Activated gamma-delta T cell treated with Interleukin-2 at 50 U/mL for 16 hours (primary cell): ENCODE data around the gene NTS.

ENCODE experiments used
- DNase-seq: peaks from one replicate; pipeline ENCODE4 v3.0.0-alpha.2; 2020

The NTS gene, protein sequence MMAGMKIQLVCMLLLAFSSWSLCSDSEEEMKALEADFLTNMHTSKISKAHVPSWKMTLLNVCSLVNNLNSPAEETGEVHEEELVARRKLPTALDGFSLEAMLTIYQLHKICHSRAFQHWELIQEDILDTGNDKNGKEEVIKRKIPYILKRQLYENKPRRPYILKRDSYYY

DNA sequence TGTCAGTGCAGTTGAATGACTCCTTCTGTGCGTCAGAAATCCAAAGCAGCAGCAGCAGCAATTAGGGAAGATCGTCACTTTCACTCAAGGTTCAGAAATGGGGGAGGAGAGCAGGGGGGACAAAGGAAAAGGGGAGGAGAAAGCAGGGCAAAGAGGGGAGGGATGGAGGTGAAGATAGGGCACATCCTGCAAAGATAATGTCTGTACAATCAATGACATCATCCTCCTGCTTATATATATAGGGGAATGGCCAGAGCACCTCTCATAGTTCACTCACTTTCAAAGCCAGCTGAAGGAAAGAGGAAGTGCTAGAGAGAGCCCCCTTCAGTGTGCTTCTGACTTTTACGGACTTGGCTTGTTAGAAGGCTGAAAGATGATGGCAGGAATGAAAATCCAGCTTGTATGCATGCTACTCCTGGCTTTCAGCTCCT, at the start of gene NTS:
Gene NTS, plus strand, starts transcription at position 265 of the 431 bp plus-strand sequence. Its CDS starts 109 bp downstream, at position 374.
- no peak for DNase-seq

DNA sequence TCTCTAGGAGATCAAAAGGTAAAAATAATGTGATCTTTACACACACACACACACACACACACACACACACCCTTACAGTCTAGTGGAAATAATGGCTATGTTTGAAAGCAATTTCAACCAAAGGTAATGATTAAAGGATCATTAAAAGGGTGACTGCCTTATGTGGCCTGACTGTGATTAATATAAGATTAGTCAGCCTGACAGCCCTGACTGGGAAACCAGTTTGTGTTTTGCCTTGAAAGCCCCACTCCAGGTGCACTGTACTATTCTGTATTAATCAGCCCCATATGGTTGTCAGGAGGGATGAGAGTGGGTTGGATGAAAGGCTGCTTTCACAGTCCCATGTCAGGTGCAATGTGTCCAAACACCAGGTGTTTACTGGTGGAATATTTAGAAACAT, 48.3 kb upstream of the NTS start:
- DNase-seq = no peak

DNA sequence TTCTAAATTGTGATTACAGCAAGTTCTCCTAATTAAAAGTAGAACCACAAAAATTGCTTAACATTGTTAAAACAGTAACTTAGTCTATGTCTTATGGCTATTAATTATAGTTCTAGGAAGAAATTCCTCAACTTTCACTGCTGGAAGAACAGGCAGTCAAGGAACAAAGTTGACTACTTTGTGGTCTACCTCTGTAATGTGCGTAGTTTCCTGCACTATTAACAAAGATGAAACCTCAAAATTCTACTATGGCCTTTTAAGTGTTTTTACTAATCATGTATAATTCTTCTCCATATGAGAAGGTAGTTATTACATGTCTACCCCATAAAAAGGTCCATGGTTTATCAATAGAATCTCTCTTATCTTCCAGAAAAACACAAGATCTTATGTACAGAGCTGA, 45.5 kb upstream of the NTS start:
- DNase-seq = no peak

DNA sequence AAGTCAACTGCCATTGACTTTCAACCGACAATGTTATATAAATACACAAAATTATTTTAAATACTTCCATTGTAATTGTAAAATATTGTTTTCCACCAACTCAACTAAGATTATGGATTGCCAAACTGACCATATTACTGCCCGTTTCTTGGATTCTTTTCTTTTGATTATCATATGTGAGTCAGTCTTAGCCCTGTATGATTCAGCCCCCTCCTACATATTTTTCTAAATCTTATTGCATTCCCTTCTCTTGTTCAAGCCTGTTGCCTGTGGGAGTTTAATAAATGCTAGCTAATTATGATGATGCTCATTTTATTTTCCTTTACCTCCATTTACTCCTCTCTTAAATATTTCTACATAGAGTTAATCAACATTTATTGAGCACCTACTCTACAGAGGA, 44.7 kb upstream of the NTS start:
- DNase-seq = no peak

DNA sequence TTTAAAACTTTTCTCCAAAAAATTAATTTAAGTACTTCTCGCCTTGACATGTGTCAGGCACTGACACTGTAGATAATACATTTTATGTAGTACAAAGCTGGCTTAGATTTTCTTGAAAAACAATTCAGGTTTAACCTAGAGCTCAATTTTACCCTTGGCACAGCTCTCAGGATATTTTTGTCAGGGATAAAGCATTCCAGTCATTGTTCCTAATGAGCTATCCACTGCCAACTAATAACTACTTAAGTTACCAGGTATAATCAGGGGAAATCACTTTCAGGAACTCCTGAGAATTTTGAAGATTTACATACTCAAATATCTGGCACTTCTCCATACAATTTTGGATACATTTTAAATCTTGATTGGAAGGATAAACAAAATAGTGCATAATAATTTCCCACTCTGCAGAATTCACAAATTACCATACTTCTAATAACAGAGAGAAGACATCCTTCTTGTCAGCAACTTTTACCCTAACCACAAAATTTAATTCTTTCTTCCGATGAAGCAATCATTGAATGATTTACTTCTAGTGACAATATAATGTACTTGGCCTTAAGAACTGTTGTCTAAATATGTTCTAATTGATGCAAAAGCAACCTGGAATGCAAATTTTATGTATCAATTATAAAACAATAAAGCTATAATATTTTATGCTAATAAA, 42.6 kb upstream of the NTS start:
- DNase-seq = no peak

DNA sequence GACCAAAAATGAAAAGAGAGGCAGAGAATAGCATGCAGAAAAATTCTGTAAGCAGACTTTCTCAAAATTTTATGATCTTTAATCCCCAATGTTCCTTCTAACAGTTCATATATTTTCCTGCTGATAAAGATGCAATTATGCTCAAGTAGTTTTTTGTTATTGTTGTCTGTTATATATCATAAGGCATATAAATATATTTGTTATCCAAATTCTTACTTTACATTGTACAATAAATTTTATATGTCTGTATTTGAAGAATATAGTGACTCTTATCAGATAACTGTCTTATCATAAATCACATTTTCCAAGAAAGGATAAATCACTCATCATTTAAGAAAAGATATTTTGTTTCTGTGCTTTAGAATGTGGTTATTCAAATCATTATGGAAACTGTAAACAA, 40.5 kb upstream of the NTS start:
- DNase-seq = no peak

DNA sequence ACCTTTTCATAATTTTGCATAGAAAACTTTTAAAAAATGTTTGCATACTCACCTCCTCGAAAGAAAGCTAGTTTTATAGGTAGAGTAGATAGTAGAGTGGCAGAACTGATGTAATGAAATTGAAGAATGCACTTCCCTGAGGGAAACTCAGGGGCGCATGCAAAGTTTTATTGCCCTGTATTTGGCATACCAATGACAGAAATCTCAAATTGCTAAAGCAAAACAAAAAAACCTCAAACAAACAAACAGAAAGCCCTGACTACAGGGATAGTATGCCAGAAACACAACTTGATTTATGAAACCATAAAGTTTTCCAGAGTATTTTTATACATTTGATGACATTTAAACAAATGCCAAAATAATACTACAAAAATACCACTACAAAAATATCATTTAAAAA, 39.7 kb upstream of the NTS start:
- no peak for DNase-seq

DNA sequence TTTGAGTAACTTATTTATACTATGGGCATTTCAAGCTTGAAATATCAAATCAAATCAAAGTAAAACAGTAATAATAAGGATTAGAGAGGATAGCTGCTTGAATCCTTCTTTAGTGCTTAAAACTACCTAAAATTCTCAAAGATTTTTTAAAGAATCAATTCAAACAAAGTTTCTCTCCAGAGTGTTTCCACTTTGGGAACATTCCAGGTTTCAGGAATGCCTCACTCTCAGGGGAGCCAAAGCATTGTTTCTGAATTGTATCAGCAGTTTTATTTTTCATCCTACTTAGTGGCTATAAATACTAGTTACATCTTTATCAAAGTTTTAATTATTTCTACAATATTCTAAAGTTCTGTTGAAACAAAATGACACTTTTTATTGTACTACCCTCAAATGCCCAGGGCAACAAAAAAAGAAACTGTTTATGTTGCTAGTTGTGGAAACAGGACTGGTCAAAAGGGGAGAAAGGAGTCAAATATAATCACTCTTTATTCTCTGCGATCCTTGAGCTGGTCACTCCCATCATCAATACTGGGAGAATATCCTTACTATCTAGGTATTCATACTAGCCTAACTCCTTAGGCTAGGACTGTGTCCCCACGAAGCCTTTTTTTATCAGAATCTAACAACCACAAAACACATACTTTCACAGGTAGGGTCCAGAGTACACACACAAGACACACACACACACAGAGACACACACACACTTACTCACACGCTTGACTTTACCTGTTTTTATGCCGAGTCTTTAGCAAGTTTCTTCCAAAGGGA, 38.5 kb upstream of the NTS start:
- no peak for DNase-seq

DNA sequence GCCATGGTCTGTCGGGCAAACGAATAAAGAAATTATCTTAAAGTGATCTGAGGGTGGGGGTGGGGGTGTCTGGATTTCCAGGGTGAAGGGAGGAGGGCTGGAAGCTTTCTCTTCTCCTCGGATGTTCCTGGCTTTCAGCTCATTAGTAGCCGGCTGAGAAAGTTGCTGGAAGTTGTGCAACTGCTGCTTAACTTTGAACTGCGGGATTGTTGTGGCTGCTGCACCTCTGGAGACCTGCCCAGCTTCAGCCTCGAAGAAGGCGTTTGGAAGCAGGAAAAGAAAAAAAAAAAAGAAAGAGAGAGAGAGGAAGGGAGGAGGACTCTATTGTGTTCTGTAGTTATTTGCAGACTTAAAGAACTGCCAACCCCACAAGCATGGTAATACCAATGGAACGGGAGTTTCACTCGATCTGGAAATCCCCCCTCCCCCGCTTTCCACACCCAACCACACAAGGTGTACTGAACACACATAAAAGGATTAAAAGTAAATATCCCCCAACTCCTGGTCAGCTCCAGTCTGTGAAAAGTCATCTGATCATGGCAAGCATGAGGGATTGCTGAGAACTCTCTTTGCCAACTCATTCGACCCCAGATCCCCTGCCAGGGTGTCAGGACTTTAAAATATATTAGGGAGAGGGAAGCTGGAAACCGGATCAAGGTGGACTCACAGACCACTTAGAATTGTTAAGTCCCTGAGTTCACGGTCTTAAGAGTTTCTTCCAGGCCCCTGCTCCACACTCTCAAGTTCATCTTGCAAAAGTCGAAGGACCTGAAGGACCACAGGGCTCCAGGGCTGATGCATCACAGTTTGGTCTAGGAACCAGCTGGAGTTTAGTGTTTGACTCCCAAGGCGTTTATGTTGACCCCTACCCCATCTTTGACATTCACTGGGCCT, 37.7 kb upstream of the NTS start, which contains the start of gene RASSF9:
Gene RASSF9, minus strand, starts transcription at position 213 of the 894 bp plus-strand sequence. Its CDS starts 208 bp downstream, at position 5.
- no peak for DNase-seq

DNA sequence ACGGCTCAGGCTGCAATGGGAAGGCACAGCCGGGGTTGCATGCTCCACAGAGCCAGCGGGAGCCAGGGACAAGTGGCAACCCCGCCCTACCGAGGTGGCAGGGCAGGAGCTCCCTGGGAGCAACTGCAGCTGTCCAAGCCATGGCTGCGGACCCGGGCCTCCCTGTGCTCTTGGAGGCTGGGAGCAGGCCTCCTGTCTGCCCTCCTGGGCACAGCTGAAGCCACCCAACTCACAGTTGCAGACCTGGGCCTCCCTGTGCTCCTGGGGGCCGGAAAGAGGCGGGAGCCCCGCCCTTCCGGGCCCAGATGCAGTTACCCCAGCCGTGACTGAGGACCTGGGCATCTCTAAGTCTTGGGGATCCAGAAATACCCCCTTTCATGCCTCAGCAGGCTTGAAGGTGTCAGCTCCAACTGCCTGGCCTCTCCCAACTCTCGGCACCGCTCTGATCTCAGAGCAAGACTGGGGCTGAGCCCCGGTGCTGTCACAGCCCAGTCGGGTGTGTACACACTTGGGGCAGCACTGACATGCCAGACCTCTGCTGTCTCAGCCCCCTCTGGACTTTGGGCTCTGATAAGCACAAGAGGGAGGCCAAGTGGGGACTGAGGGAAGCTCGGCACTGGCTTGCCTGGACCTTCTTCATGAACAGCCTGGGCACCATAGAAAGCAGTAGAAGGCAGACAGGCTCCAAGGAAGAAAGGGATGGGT, 30.3 kb upstream of the NTS start:
- DNase-seq = no peak

DNA sequence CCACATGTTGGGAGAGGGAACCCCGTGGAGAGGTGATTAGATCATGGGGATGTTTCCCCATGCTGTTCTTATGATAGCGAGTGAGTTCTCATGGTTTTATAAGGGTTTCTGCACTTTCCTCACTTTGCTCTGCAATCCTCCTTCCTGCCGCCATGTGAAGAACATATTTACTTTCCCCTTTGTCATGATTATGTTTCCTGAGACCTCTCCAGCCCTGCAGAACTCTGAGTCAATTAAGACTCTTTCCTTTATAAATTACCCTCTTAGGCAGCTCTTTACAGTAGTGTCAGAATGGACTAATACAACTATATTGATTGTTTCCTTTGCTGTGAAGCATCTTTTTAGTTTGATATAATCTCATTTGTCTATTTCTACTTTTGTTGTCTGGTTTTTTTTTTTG, 24.8 kb upstream of the NTS start:
- DNase-seq = no peak

DNA sequence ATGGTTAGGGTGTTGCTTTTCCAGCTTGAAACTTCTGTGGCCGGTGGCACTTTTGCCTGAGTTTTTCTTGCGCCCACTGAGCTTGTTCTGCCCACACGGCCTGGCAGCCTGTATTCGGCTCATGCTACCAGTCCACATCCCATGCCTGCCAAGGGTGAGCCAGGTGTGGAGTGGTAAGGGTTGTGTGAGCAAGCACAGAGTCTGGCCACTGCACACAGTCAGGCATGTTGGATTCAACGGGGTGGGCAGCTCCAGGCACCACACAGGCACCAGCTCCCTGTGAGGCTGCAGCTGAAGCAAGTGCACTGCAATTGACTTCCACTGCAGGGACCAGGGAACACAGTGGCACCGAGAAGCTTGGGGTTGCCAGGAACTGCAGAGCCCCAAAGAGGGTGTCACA, 18.8 kb upstream of the NTS start:
- no peak for DNase-seq

DNA sequence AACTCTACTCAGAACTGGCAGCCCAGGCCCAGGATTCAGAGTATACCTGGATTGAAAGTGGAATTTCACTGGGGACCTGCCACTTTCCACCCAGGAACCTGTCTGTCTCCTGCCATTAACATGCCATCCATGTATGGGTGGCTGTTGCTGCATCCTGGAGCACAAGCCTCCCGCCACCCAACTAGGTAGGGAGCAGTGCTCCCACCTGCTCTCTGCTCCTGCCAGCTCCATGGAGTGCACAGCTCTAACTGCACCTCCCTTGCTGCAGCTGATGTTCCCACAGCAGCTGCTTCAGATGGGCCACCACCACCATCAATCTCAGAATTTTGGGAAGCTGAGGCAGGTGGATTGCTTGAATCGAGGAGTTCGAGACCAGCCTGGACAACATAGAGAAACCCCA, 17.1 kb upstream of the NTS start:
- no peak for DNase-seq

DNA sequence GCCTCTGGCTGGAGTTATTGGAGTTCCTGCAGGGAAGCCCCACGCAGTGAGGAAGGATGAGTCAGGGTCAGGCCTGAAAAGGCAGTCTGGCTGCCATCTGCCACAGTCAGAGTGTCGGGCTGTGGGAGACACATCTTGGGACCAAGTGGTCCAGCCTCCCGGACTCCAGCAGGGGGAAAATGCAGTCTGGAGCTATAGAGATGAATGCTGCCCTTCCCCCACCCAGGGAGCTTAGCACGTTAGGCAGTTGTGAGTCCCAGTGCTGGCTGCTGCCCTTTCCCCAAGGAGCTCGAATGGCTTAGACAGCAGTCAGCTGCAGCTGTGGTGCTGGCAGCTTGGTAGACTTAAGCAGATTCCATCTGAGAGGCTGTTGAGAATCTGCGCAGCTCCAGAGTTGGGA, 8.2 kb upstream of the NTS start:
- no peak for DNase-seq

DNA sequence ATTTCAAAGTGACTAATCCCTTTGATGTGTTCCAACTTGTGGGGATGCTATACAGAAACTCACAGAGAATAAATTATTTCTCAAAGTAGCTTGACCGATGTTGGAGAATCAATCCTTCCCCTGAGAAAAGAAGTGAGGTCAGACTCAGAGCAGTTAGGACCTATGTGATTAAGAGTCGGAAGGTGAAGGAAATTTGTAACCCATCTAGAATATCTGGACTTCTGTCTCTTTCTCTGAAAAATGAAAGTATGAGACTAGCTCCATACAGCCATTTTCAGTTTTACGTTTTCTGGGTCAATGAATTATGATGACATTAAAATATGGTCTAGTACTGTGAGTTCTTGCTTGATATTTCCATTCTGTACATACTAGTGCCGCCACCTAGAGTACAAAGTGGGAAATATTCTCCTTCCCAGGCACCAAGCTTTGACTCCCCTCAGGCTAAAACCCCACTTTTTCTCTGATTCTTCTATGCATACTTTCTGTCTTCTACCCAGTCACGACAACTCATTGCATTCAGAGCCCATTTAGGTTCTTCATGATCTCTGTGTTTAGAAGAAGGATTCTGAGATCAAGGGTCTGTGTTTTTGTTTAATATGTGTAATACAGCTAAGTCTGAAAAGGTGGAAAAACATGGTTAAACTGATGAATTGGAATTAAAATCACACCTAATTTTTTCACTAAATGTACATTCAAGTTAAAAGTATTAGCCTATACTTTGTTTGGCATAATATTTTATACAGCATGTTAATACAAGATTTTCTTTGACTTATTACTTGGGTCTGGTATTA, 6.9 kb upstream of the NTS start:
- DNase-seq = no peak

DNA sequence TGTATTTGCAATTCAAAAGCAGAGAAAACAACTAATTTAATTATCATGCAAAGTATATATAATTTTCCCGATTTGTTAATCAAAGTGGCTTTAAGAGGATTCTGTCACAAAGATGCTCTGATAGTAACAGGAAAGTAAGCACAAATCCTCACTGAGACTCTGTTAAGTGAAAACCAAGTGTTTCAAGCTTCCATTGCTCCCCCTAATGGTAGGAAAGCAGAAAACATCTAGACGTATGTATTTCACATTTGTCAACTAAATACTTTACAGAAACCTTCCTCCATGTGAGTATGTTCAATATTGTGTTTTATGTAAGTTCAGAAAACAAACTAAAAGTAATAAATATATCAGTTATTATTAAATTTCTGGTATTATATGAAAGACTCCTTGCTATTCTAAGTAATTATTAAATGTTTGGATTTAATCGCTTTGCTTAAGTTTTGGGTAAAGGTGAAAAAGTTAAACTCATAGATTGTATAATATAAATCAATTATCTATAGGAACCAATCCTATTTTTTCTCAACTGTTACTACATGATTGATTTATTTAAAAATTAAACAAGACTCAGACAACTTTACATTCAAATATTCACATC, 1.5 kb upstream of the NTS start:
- DNase-seq = no peak

DNA sequence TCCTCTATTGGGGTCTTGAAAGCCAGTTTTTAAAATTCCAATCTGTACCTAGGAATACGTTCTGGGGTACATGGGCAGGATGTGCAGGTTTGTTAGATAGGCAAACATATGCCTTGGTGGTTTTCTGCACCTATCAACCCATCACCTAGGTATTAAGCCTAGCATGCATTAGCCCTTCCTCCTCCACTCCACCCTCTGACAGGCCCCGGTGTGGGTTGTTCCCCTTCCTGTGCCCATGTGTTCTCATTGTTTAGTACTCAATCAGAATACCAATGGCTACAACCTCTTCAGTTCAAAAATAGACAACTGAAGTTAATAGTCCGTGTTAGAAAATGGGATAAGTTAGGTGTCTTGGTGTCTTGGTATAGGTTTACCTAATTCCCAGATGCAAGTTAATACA, 3.4 kb downstream of the NTS start:
- no peak for DNase-seq

DNA sequence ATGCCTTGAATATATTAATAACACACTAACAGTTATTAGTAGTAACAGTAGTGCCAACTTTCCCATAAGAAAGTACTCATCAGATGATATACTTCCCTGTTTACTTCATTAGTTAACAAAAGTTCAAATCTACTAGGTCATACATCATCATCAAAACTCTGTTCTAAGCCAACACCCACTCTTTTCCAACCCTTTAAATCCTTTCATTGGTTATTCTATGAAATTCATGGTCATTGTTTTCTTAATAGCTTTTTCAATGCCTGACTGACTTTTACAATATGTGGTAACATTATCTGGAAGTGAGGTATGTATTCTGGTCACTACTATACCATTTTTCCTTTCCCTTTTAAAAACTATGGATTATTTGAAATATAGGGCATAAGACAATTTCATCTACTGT, 9.7 kb downstream of the NTS start:
- no peak for DNase-seq

DNA sequence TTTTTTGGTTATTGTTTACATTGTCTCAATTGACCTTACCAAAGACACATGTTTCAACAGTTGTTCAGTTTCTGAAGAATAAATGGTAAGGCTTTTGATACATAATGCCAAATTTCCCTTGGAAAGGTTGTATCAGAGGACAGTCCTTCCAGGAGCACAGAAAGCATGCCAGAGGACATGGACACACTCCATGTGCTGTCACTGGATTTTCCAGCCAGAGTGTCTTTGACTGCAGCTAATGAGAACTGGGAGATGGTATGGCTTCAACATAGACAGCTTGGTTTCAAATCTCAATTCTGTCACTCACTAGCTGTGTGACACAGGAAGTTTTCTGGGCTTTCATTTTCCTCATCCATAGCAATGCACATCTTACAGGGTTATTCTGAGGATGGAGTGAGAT, 20.6 kb downstream of the NTS start:
- DNase-seq = no peak

DNA sequence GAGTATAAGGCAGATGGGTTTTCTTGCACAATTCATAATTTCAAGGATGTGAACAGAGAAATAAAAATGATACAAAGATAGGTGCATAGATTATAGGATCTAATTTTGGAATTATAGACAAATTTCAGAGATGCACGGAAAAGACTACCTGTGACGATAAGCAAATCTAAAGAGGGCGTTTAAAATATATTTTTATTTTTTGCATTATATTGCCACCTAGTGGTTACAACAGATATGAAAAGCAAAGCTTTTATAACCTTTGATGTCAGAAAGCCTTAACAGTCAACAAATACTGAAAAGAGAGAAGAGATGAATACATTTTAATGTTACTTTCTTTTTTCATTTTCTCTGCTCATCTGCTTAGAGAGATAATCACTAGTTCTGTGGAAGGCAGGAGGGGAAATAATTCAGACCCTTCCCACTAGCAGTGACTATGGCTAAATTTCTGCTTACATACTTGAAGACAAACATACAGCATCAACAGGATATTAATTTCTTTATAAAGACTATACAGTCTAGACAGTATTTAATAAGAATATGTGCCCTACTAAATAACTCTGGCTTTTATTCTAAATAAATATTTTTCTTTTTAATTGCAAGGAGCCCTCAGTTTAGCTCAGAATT, 46.3 kb downstream of the NTS start:
- DNase-seq = no peak
